ENCODE results near the gene BCAS1.

Gene BCAS1

GRCh38 chr20:53958260-53958659 is 112.1 kb downstream of the BCAS1 start:
- DNase-seq: no peak

- no peak for DNase-seq
Observed at GRCh38 chr20:53957451-53958172, 112.8 kb downstream of the BCAS1 start.

- DNase-seq: no peak
Observed at GRCh38 chr20:53956013-53956715, 114.2 kb downstream of the BCAS1 start.

GRCh38 chr20:53954723-53955658 is 115.4 kb downstream of the BCAS1 start:
- no peak for DNase-seq

- no peak for DNase-seq
Observed at GRCh38 chr20:53952528-53953096, 117.8 kb downstream of the BCAS1 start.

- DNase-seq: no peak
Observed at GRCh38 chr20:53950578-53950977, 119.8 kb downstream of the BCAS1 start.

GRCh38 chr20:53950031-53950430 is 120.4 kb downstream of the BCAS1 start:
- no peak for DNase-seq

GRCh38 chr20:53949319-53949839 is 121.0 kb downstream of the BCAS1 start:
- DNase-seq: peak; percentile 67

- no peak for DNase-seq
Observed at GRCh38 chr20:53948383-53949318, 121.7 kb downstream of the BCAS1 start.

GRCh38 chr20:53947501-53948195 is 122.7 kb downstream of the BCAS1 start:
- no peak for DNase-seq

- DNase-seq: no peak
Observed at GRCh38 chr20:53946106-53946505, 124.3 kb downstream of the BCAS1 start.

- no peak for DNase-seq
Observed at GRCh38 chr20:53945478-53945877, 124.9 kb downstream of the BCAS1 start.

- no peak for DNase-seq
Observed at GRCh38 chr20:53944796-53945195, 125.6 kb downstream of the BCAS1 start.

GRCh38 chr20:53943522-53944291 is 126.7 kb downstream of the BCAS1 start:
- no peak for DNase-seq

- DNase-seq: no peak
Observed at GRCh38 chr20:53942973-53943372, 127.4 kb downstream of the BCAS1 start.

GRCh38 chr20:53942472-53942816 is 128.0 kb downstream of the BCAS1 start:
- no peak for DNase-seq

GRCh38 chr20:53941680-53942471 is 128.5 kb downstream of the BCAS1 start:
- no peak for DNase-seq

- DNase-seq: no peak
Observed at GRCh38 chr20:53940907-53941545, 129.4 kb downstream of the BCAS1 start.

GRCh38 chr20:53940360-53940702 is 130.1 kb downstream of the BCAS1 start:
- DNase-seq: no peak

All from stimulated activated naive CD4-positive, alpha-beta T cell treated with Interleukin-2 at 50 U/mL for 16 hours (primary cell).